ENCODE results near the gene EFNA3. TPM values are rescaled to one million over a fixed set of nuclear protein-coding genes. Genes with fewer than 3 reads are reported as not detected.

The EFNA3 gene
- total and polyA plus RNA-seq, 11 donors: 0.20 to 2.4 (median 0.61) TPM

- TF ChIP-seq POLR2A (IDR thresholded peaks at IDR 0.05) (no peak), CTCF (IDR thresholded peaks at IDR 0.05) (peak; percentile 95 to 99 (median 99))
- no peaks in the 10 kb centered on the region for H3K27me3 ChIP-seq
- H3K36me3 ChIP-seq: peaks cover 0 to 57% (median 45%) of the 10 kb centered on the region in 9 donors
- H3K4me1 ChIP-seq: peaks cover 0 to 42% (median 25%) of the 10 kb centered on the region in 12 donors
- WGBS, 4 donors: 17 to 34% (median 32%) methylated on average over 15 to 21 of the region's 21 CpGs
- intact Hi-C loops (cut with DNase I): loop anchor here in 6 of 10 donors (1.0 to 5.0 kb wide), 8 partner anchors 16 to 579 kb away; partner anchors contain the start of genes PYGO2 (in 3 of the 6) and PBXIP1 (in 2 of the 6)
- no peak overlapping the region for H3K27ac ChIP-seq
- peak overlapping the region in 1 of 12 donors; percentile 14 for H3K4me3 ChIP-seq
- ATAC-seq (peak; percentile 44 to 72 (median 57)), DNase-seq (peak; percentile 84 to 94 (median 87))
- no peaks in the 10 kb centered on the region for H3K9me3 ChIP-seq
Measured at GRCh38 chr1:155061381-155062150, 17.1 kb upstream of the EFNA3 start.

GRCh38 chr1:155062151-155062686 is 16.4 kb upstream of the EFNA3 start:
- H3K9me3 ChIP-seq: no peaks in the 10 kb centered on the region
- intact Hi-C loops (cut with DNase I): loop anchor here in 6 of 10 donors (2.0 to 5.0 kb wide), 7 partner anchors 23 to 580 kb away; partner anchors contain the start of genes PYGO2 (in 3 of the 6) and PBXIP1 (in 2 of the 6)
- H3K4me1 ChIP-seq: peaks cover 0 to 42% (median 25%) of the 10 kb centered on the region in 12 donors
- DNase-seq: peak in 1 of 5 donors; percentile 32
- TF ChIP-seq POLR2A (IDR thresholded peaks at IDR 0.05): no peak
- no peak for TF ChIP-seq CTCF (IDR thresholded peaks at IDR 0.05)
- peaks cover 0 to 52% (median 39%) of the 10 kb centered on the region in 9 donors for H3K36me3 ChIP-seq
- peak in 2 of 4 donors; percentile 2 for ATAC-seq
- peak overlapping the region in 9 of 12 donors; percentile 59 to 98 (median 84) for H3K4me3 ChIP-seq
- no peak overlapping the region for H3K27ac ChIP-seq
- no peaks in the 10 kb centered on the region for H3K27me3 ChIP-seq
- WGBS, 4 donors: 18 to 68% (median 38%) methylated on average over 22 to 29 of the region's 29 CpGs

- no peaks in the 10 kb centered on the region for H3K27me3 ChIP-seq
- H3K4me1 ChIP-seq: peaks cover 0 to 42% (median 25%) of the 10 kb centered on the region in 12 donors
- H3K36me3 ChIP-seq: peaks cover 0 to 45% (median 32%) of the 10 kb centered on the region in 9 donors
- WGBS, 4 donors: 14 to 29% (median 17%) methylated on average over 26 to 46 of the region's 46 CpGs
- peak overlapping the region; percentile 55 to 98 (median 82) for H3K4me3 ChIP-seq
- peak in 3 of 5 donors; percentile 35 to 59 (median 56) for DNase-seq
- H3K27ac ChIP-seq: peak overlapping the region in 1 of 12 donors; percentile 77
- peak in 3 of 4 donors; percentile 4 to 56 (median 35) for ATAC-seq
- intact Hi-C loops (cut with DNase I): loop anchor here in 7 of 10 donors (1.0 to 5.0 kb wide), 10 partner anchors 13 to 581 kb away; partner anchors contain the start of genes PYGO2 (in 3 of the 7) and PBXIP1 (in 2 of the 7)
- H3K9me3 ChIP-seq: no peaks in the 10 kb centered on the region
- TF ChIP-seq POLR2A (IDR thresholded peaks at IDR 0.05) (no peak), CTCF (IDR thresholded peaks at IDR 0.05) (peak; percentile 34 to 71 (median 62))
Measured at GRCh38 chr1:155062702-155063411, 15.8 kb upstream of the EFNA3 start.

All from heart left ventricle (tissue), 16 donors.